NOMO-1 treated with DMSO at 0.1 percent for 48 hours (cell line): ENCODE data around the gene CD6.

Experiments
- DNase-seq: peaks from one replicate; lab custom pipeline; 2025; ENCODE audit not compliant: unreplicated experiment; lab: John Stamatoyannopoulos, UW

CD6 gene

GRCh38 chr11:60984636-60985035, 13.2 kb downstream of the CD6 start:
- DNase-seq = no peak

- no peak for DNase-seq
Measured at GRCh38 chr11:60985501-60985900, 14.0 kb downstream of the CD6 start.

- DNase-seq = peak; percentile 24
Measured at GRCh38 chr11:60985991-60986915, 14.8 kb downstream of the CD6 start.

GRCh38 chr11:60987577-60988277, 16.2 kb downstream of the CD6 start:
- no peak for DNase-seq

GRCh38 chr11:60988658-60989057, 17.2 kb downstream of the CD6 start:
- DNase-seq = no peak

GRCh38 chr11:60989093-60989650, 17.7 kb downstream of the CD6 start:
- DNase-seq = no peak

- no peak for DNase-seq
Measured at GRCh38 chr11:60991457-60991856, 20.0 kb downstream of the CD6 start.

GRCh38 chr11:60992842-60993409, 21.4 kb downstream of the CD6 start:
- no peak for DNase-seq

GRCh38 chr11:60993615-60994014, 22.1 kb downstream of the CD6 start:
- DNase-seq = no peak

GRCh38 chr11:60994541-60995080, 23.1 kb downstream of the CD6 start:
- no peak for DNase-seq

- no peak for DNase-seq
Measured at GRCh38 chr11:60995798-60996197, 24.3 kb downstream of the CD6 start.

GRCh38 chr11:60996381-60997138, 25.1 kb downstream of the CD6 start:
- DNase-seq = no peak

GRCh38 chr11:61000426-61000825, 28.9 kb downstream of the CD6 start:
- DNase-seq = no peak

- DNase-seq = no peak
Measured at GRCh38 chr11:61001931-61002330, 30.5 kb downstream of the CD6 start.

- DNase-seq = no peak
Measured at GRCh38 chr11:61002598-61002997, 31.1 kb downstream of the CD6 start.

GRCh38 chr11:61004180-61004611, 32.7 kb downstream of the CD6 start:
- DNase-seq = no peak

- no peak for DNase-seq
Measured at GRCh38 chr11:61004761-61005181, 33.3 kb downstream of the CD6 start.

GRCh38 chr11:61007383-61007955, 36.0 kb downstream of the CD6 start:
- no peak for DNase-seq

GRCh38 chr11:61007956-61008896, 36.7 kb downstream of the CD6 start:
- no peak for DNase-seq
